GM21529 (cell line): Measurements from ENCODE around the gene RAPGEF4.

Source experiments
- ATAC-seq: cut with Tn5 transposase; IDR thresholded peaks from one replicate; pipeline ENCODE4 v1.9.1; 2021; ENCODE audit not compliant: unreplicated experiment

The RAPGEF4 gene

DNA sequence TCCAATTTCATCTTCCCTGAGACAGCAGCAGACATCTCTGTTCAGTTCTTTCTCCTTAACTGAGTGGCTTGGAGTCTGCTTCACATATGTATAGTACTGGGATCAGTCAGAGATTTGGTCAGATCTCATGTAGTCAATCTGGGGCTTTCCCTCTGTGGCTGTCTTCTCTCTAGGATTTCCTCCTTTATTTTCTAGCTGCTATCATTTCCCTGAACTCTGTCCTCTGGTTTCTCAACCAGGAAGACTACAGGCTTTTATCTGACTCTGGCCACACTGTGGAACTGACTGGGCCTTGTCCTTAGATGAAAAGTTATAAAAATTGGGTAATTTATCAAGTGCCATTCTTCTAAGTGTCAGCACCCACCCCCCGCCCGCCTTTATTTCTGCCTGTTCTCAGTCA, 121.0 kb downstream of the RAPGEF4 start:
- no peak for ATAC-seq

- no peak for ATAC-seq
Measured at GRCh38 chr2:172858473-172858745, 122.8 kb downstream of the RAPGEF4 start.

- ATAC-seq, result no peak
Measured at GRCh38 chr2:172859581-172860335, 124.1 kb downstream of the RAPGEF4 start.

DNA sequence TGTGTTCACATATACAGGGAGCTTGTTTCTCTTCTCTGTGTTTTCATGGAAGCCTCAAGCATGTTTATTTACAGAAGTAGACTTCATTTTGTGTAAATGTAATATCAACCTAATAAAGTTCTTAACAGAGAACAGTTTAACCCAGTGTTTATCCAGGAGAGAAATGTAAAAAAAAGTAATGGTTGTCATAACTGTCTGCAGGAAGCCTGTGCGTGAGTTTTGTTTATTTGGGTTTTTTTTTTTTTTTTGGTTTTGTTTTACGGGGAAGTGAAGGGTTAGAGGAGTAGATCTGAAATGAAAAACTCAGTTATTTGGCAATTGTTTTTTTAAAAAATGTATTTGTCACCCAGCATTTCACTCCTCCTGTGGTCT, 124.7 kb downstream of the RAPGEF4 start:
- ATAC-seq, result no peak

DNA sequence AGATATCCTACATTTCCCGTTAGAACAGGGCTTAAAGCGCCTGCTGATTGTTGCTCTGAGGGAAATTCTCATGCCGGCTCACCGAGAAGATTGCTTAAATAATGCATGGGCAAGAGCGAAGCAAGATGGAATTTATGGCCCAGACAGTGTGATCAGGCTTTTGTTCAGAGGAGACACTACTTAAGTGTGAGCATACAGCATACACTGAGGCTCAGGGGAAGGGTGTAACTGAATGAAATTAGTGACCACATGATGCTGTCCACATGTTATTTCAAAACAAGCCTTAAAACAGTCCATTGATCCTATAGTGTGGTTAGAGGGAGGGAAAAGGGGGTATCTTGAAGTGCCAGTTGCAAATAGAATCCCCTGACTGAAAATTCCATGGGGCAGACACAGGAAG, 125.5 kb downstream of the RAPGEF4 start:
- ATAC-seq, result no peak

DNA sequence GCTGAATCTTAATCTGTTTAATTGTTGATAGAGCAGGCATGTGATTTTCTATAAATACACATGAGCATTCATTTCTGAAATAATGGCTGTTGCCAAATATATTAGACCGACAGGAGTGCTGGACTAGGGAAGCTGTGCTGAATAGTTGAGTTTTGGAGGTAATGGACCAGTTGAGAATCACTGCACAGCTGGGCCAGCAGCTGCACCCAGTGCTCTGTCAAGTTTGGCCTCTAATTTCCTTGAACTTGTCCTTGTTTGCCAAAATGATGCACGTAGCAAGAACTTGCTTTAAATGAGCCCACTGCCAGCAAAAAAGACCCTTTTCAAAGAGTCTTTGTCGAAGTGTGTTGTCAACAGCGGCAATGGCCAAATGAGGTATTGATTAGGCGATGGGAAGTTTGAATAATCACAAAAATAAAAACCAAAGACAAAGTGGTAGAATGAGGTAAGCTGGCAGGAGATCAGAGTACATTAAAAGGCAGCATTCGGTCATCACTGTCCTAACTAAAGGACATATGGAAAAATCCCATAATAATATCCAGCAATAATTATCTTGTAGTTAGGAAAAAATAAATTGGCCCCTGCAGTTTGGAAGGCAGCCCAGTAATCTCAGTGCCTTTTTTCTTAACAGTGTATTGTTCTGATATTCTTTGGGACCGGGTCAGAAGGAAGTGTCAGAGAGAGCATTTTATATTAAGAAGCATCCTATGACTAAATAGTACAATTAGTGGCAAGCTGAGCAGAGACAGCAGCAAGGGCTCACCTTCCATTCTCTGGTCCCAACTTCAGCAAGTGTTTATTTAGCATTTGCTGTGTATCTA, 126.2 kb downstream of the RAPGEF4 start:
- ATAC-seq, result no peak

DNA sequence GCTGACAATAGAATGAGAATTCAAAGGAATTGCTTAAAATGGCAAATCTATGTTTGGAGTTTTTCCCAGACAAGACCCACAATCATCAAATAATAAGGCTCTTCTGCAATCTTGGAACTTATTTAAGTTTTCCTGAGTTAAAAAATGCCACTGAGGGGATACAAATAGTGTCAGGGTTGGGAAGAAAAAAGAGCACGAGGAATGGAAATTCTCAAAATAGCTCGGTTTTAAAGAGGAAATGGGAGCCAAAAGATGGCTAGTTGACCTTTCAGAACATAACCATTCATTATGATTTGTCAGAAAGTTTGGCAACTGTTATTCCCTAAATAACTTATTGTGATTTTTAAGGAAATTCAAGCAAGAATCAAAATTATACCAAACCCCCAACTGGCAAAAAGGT, 127.7 kb downstream of the RAPGEF4 start:
- ATAC-seq, result no peak

DNA sequence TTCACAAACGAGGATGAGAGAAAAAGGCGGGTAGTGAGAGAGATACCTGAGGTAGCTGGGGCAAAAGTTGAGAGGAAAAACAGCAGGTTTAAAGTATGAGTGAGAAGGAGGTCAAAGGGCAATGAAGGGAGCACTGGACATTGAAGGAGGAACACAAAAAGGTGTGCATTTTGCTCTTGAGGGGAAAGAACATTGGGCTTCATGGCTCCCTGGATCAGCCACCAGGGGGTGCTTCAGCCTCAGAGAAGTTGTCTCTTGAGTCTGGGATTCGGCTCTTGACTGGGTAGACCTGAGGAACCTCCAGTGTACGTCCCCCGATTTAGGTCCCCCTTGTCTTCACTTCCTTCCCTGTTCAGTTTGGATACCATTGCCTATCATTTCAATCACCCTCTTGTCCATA, 128.5 kb downstream of the RAPGEF4 start:
- ATAC-seq, result no peak

DNA sequence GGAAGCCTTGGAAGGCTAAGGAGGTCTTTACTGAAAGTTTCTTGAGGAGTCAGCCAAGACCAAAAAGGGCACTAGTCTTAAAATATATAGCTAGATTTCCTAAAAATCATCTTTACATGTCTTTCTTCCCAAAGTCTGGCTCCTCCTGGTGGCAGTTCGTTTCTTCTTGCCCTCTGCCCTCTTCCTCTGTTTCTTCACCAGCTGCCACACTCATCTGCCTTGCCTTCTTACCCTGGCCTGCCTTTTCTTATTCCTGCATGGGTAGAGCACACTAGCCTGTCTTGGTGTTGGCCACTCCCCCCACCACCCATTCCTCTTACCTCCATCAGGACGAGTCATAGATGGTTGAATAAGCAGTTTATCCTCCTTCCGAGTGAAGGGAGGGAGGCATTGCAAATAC, 129.8 kb downstream of the RAPGEF4 start:
- ATAC-seq, result no peak

- ATAC-seq, result no peak
Measured at GRCh38 chr2:172869861-172870260, 134.2 kb downstream of the RAPGEF4 start.

DNA sequence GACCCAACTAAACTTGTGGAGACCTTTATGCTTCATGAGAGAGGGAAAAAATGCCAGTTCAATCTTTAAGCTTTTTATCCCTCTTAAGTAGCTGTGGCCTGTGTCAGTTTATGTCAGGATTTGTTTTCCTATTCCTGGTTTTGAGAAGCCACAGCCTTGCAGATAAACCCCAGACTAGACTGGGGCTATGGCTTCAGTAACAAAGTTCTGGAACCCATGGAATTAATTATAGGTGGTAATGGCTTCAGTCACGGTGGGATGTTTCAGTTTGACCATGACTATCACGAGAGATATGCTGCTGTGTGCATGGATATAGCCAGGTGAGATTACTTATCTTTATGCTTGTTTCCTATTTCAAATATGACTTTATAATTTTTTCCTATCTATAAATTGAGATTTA, 134.8 kb downstream of the RAPGEF4 start:
- ATAC-seq, result no peak

GRCh38 chr2:172877826-172878225, 142.2 kb downstream of the RAPGEF4 start:
- ATAC-seq, result no peak

DNA sequence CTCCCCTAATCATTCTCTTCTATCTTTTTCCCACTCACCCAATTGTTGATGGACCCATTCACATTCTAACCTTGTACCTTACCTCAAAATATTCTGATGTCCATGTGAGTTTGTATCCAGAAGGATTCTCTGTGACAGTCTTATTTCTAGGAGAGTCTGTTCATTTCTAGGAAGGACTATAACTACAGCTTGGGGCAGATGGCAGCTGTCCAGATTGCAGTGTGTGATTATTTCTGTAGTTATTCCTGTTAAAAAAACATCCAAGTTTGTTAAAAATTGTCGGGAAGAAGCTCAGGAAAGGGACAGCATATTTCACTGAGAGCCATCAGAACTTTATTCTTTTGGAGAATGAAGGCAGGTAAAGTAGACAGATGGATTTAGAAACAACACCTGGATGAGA, 142.6 kb downstream of the RAPGEF4 start:
- ATAC-seq, result no peak

GRCh38 chr2:172884336-172884735, 148.7 kb downstream of the RAPGEF4 start:
- no peak for ATAC-seq

DNA sequence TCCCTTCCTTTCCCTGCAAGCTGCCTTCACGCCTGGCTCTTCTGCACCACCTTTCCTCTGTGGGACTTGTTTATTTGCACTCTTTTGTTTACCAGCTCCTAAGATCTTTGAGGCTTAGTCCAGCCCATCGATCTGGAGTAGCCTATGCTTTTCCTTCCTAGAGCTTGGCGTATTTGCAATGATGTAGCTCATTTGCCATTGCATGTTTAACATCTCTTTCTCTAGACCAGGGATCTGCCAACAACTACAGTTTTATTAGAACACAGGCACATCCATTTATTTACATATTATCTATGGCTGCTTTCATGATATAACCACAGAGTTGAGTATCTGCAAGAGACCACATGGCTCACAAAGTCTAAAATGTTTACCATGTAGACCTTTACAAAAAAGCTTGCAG, 150.4 kb downstream of the RAPGEF4 start:
- ATAC-seq, result no peak

DNA sequence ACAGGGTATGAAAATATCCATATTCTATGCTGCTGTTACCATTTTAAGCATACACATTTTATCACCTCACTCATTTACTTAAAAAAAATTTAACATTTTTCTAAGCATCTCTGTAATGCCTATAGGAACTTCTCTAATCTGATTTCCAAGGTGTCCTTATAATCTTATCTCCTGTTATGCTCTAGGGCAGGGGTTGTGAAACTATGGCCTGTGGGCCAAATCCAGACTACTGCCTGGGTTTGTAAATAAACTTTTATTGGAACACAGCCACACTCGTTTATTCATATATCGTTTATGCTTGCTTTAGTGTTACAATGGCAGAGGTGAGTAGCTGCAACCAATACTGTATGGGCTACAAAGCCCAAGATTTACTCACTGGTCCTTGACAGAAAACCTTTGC, 151.6 kb downstream of the RAPGEF4 start:
- no peak for ATAC-seq

DNA sequence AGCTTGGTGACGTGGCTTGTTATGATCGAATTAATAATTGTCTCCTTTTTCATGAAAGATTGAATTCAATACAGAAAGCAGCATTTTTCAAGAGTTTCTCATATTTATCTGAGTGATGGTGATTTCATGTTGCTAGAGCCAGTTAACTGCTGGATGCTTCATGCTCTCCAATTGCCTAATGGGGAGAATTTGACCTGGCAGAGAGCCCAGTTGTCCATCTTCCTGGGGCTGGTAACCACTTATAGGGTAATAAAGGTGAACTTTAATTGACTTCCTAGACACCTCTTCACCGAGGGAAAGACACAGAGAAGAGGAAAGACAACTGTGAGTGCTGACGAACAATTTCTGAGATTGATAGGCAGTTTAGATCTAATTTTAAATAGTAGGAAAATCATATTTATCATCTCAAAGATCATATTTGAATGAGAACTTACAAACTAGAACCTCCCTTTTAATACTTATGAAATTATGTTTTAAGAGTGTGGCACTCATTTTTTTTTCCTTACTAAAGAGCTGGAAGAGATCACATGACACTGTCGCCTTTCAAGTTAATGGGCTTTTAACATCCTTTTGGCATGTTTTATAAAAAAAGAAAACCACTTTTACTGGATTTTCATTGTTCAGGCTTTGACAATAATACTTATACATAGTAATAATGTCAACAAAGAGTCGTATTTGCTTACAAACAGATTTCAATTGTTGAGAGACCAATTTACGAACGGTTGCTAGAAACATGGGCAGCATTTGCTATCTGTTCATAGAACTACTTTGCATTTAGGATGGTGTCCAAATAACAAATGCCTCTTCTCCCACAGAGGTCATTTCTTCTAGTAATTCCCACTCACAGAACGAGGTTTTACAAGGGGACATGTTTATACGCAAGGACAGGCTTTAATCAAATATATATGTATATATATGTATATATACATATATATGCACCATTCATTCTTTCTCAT, 153.3 kb downstream of the RAPGEF4 start:
- ATAC-seq, result no peak

DNA sequence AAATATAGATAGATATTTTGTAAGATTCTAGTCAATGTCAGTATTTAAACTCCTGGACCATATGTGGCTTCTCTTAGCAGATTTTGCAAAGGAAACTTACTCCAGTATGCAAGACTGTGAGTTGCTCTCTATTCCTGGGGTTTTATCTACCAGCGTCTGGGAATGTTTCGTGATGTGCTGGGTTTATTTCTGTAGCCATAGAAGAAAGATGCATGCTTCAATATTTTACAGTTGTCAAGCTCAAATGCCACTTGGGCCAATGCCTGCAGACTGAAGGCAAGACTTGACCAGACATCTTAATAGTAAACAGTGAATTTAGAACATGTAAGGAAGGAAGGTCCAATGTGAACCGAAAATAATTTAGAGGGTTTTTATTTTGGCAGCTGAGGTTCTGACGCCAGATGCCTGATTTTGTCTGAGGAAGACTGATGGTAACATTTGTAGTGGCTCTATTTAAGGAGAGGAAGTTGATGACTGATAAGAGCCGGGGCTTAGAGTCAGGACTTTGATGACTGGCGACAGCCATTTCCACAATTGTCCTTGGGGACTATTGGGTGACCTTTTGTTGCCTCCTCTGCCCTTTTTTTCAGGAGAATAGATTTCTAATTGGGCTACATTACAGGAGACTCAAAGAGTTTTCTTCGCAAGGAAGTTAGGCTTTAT, 154.3 kb downstream of the RAPGEF4 start:
- no peak for ATAC-seq

- ATAC-seq, result no peak
Measured at GRCh38 chr2:172893111-172893510, 157.5 kb downstream of the RAPGEF4 start.

GRCh38 chr2:172893671-172894070, 158.0 kb downstream of the RAPGEF4 start:
- ATAC-seq, result no peak
